GM18526 (cell line): ENCODE results near the gene PLXNA4.

ENCODE experiments used
- POLR2A ChIP-seq: IDR thresholded peaks from 3 replicates; pipeline ENCODE4 v1.6.1; 2011; ENCODE audit not compliant: insufficient read length; ENCODE audit errors: extremely low read depth

The PLXNA4 gene

GRCh38 chr7:132376361-132377013, 199.8 kb downstream of the PLXNA4 start:
- no peak for TF ChIP-seq POLR2A

DNA sequence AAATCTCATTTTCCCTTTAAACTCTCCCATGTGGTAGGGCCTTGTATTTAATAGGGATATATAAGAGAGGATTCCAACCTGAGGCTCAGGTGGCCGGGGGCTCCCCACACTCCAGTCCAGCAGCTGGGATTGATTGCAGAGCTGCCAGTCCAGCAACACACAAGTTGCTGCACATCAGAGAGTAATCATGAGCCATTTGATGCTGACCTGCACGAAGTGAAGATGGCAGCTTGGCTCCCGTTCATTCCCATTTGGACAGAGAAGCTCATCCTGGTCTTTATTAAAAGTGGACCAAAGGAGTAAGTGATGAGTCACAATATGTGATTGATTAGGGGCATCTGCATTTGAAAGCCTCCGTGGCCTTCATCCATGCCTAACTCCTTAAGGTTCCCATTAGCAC, 202.4 kb downstream of the PLXNA4 start:
- TF ChIP-seq POLR2A = no peak

- TF ChIP-seq POLR2A = no peak
These were observed 203.2 kb downstream of the PLXNA4 start for GRCh38 chr7:132373041-132373440.

- TF ChIP-seq POLR2A = no peak
These were observed 204.3 kb downstream of the PLXNA4 start for GRCh38 chr7:132371948-132372347.

DNA sequence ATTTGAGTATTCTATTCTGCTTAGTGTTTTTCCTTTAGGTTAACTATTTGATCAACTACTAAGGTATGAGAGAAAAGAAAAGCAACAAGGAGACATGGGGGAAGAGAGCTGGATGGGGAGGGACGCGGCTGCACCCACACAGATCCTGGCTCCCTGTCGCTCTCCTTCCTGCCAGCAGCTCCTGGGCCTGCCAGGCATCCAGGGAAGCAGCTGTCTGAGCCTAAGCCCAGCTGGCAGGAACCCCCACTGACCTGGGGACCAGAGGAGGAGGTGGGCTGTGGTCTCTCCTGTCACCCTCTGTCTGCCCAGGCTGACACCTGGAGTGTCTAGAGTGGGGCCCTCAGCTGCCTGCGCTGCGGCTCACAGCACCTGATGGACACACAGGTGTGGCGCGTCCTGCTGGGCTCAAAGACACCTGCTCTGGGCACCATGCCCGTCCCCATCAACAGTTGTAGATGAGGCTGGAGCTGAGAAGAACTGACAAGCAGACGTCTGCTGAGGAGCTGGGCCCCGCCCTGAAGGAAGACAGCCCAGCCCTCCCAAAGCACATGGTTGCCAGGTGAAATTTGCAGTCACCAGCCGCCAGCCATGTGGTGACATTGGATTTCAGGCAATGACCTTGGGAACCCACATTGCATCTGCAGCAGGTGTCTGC, 207.9 kb downstream of the PLXNA4 start:
- no peak for TF ChIP-seq POLR2A

GRCh38 chr7:132367795-132368194, 208.5 kb downstream of the PLXNA4 start:
- no peak for TF ChIP-seq POLR2A

DNA sequence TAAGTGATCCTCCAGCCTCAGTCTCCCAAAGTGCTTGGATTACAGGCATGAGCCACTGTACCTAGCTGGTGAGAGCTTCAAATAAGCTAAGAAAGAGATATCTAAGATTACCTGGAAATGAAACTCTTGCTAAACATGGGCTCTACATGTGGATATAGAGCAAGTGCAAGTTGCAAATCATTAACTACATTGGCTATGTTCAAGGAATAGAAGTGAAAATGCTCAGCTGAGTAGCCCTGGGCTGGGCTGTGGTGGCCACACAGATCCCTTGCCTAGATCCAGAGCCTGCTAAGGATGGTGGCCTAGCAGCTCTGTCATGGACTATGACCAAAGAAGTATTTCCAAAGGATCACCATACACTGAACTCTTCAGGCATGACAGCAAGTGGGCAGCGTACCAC, 209.3 kb downstream of the PLXNA4 start:
- no peak for TF ChIP-seq POLR2A

GRCh38 chr7:132364226-132364625, 212.0 kb downstream of the PLXNA4 start:
- no peak for TF ChIP-seq POLR2A

GRCh38 chr7:132362059-132362458, 214.2 kb downstream of the PLXNA4 start:
- TF ChIP-seq POLR2A = no peak

- TF ChIP-seq POLR2A = no peak
These were observed 215.1 kb downstream of the PLXNA4 start for GRCh38 chr7:132361146-132361545.

GRCh38 chr7:132359743-132360142, 216.5 kb downstream of the PLXNA4 start:
- no peak for TF ChIP-seq POLR2A

- TF ChIP-seq POLR2A = no peak
These were observed 221.2 kb downstream of the PLXNA4 start for GRCh38 chr7:132355048-132355447.

DNA sequence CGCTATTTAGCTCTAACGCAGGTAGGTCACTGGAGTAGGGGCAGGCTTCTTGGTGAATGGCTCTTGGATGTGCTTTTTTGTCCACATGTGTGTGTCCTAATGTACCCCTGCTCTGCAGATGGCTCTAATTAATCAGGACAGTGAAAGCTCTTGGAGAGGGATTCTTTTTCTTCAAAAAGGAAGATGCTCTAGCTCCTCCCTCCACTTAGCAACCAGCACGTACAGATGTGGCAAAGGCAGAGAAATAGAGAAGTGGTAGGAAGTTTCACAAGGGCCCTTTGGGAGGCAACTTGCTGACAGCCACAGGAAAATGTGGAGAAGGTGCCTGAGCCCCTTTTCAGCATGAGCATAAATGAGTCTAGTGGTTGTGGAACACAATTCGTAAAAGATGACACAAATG, 221.7 kb downstream of the PLXNA4 start:
- no peak for TF ChIP-seq POLR2A

GRCh38 chr7:132353936-132354335, 222.3 kb downstream of the PLXNA4 start:
- no peak for TF ChIP-seq POLR2A

- no peak for TF ChIP-seq POLR2A
These were observed 223.5 kb downstream of the PLXNA4 start for GRCh38 chr7:132352800-132353199.

GRCh38 chr7:132351954-132352499, 224.2 kb downstream of the PLXNA4 start:
- TF ChIP-seq POLR2A = no peak

DNA sequence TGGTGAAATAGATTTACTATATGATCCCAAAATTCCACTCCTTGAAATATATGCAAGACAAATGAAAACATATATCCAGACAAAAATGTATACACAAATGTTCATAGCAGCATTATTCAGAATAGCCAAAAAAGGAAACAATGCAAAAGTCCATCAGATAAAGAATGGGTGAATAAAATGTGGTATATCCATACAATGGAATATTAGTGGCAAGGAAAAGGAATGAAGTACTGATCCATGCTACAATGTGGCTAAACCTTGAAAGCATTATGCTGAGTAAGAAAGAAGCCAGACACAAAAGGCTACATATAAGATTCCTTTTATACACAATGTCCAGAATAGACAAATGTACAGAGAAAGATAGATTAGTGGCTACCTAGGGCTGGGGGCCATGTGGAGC, 225.5 kb downstream of the PLXNA4 start:
- no peak for TF ChIP-seq POLR2A
